OCI-LY7 (cell line): ENCODE measurements around the gene NRXN2. TPM values are rescaled to one million over a fixed set of nuclear protein-coding genes. Genes with fewer than 3 reads are reported as not detected.

Experiments used
- BruUV-seq: library from RNA; stranded (reverse); fragments of 400-500 nt; replicated peaks from 2 replicates; lab custom pipeline; 2021; lab: Mats Ljungman, UMichigan
- CTCF ChIA-PET: fragments of 300-600 bp; sonication (Branson Sonifier 250); formaldehyde crosslinking; loops from one replicate; lab custom pipeline; 2022; ENCODE audit warnings: antibody characterized with exemption; ENCODE audit not compliant: unreplicated experiment; lab: Charles Lee
- POLR2A ChIA-PET: fragments of 300-600 bp; sonication (Branson Sonifier 250); formaldehyde crosslinking; loops from one replicate; lab custom pipeline; 2022; ENCODE audit warnings: antibody characterized with exemption; lab: Charles Lee
- DNase-seq: peaks from one replicate; pipeline ENCODE4 v3.0.0-alpha.2; 2015; ENCODE audit warnings: low spot score
- H2AFZ ChIP-seq: fragments of 200-600 bp; sonication (generic), shearing (Covaris generic); 2 replicates; pipeline ENCODE4 v1.6.1; 2014; ENCODE audit warnings: mild to moderate bottlenecking, antibody characterized with exemption, low read length, moderate library complexity
- H3K27ac ChIP-seq: fragments of 200-600 bp; sonication (generic); 2 replicates; pipeline ENCODE4 v1.5.1; 2014; ENCODE audit warnings: mixed run types, low read depth, mild to moderate bottlenecking, moderate library complexity, low read length, inconsistent platforms; ENCODE audit not compliant: poor library complexity, severe bottlenecking
- H3K36me3 ChIP-seq: fragments of 200-600 bp; sonication (generic); 2 replicates; pipeline ENCODE4 v1.6.1; 2014; ENCODE audit warnings: mild to moderate bottlenecking, antibody characterized with exemption, low read length, moderate library complexity, mixed read lengths; ENCODE audit not compliant: insufficient read depth
- H3K4me1 ChIP-seq: fragments of 200-600 bp; sonication (generic); 2 replicates; pipeline ENCODE4 v1.5.1; 2014; ENCODE audit warnings: mild to moderate bottlenecking, low read length; ENCODE audit not compliant: insufficient read depth, poor library complexity, severe bottlenecking
- H3K4me2 ChIP-seq: fragments of 200-600 bp; sonication (generic); 2 replicates; pipeline ENCODE4 v1.6.1; 2014; ENCODE audit warnings: mild to moderate bottlenecking, low read length
- H3K4me3 ChIP-seq: fragments of 200-600 bp; sonication (generic); 2 replicates; pipeline ENCODE4 v1.5.1; 2014; ENCODE audit warnings: mild to moderate bottlenecking, low read depth, low read length; ENCODE audit not compliant: poor library complexity, severe bottlenecking
- H3K79me2 ChIP-seq: fragments of 200-600 bp; sonication (generic); 2 replicates; pipeline ENCODE4 v1.6.1; 2016; ENCODE audit warnings: low read depth, mild to moderate bottlenecking, low read length, moderate library complexity, mixed read lengths; ENCODE audit not compliant: insufficient read depth
- H3K9me2 ChIP-seq: fragments of 200-600 bp; sonication (generic); 2 replicates; pipeline ENCODE4 v1.6.1; 2016; ENCODE audit warnings: mild to moderate bottlenecking, low read length, mixed read lengths; ENCODE audit not compliant: insufficient read depth
- H3K9me3 ChIP-seq: fragments of 200-600 bp; sonication (generic); 2 replicates; pipeline ENCODE4 v1.6.1; 2014; ENCODE audit warnings: mild to moderate bottlenecking, mixed run types, low read length, mixed read lengths
- H4K20me1 ChIP-seq: fragments of 200-600 bp; sonication (generic); 2 replicates; pipeline ENCODE4 v1.6.1; 2014; ENCODE audit warnings: mild to moderate bottlenecking, antibody characterized with exemption, low read length, moderate library complexity, mixed read lengths; ENCODE audit not compliant: insufficient read depth
- CTCF ChIP-seq: fragments of 200-600 bp; sonication (generic); conservative IDR thresholded peaks from 2 replicates; pipeline ENCODE4 v1.5.1; 2014; ENCODE audit warnings: mild to moderate bottlenecking, antibody characterized with exemption, low read length, moderate library complexity, mixed read lengths
- EZH2phosphoT487 ChIP-seq: fragments of 200-600 bp; sonication (generic); IDR thresholded peaks from 2 replicates; pipeline ENCODE4 v1.6.1; 2018; ENCODE audit warnings: low read depth, borderline replicate concordance, mild to moderate bottlenecking, mixed run types, antibody characterized with exemption, low read length, moderate library complexity, mixed read lengths
- intact Hi-C: fragments of 100-400 bp; cut with micrococcal nuclease; formaldehyde crosslinking; loops from one replicate; pipeline ENCODE4 v1.10.0; 2022; ENCODE audit not compliant: unreplicated experiment
- total RNA-seq, 2 experiments: library from RNA; depleted of rRNA in 1 of 2; stranded (reverse); fragments of >200 nt in 1 of 2; shearing (Covaris generic) in 1 of 2; gene quantifications; 2 replicates each; pipeline ENCODE4 v1.2.3, GENCODE V29; 2014 to 2022

NRXN2 gene
- total RNA-seq, 2 experiments from 2014 or later: 2.4 to 3.3 TPM

GRCh38 chr11:64722141-64723065, 594 bp downstream of the NRXN2 start:
- intact Hi-C loops: loop anchor here (1.0 kb wide), 2 partner anchors 34 to 71 kb away; no protein-coding TSS in a partner anchor
- no peak for DNase-seq
- Histone ChIP-seq H4K20me1 (no peaks in the 10 kb centered on the region), H3K4me2 (peak overlapping the region; percentile 41), H3K79me2 (no peaks in the 10 kb centered on the region), H3K27ac (no peak overlapping the region), H3K36me3 (no peaks in the 10 kb centered on the region; the same call in 1 of the 2 replicates), H3K9me2 (no peaks in the 10 kb centered on the region), H3K4me1 (peaks cover 18% of the 10 kb centered on the region), H3K4me3 (no peak overlapping the region), H2AFZ (no peak overlapping the region), H3K9me3 (no peaks in the 10 kb centered on the region)
- ChIA-PET POLR2A (interaction anchor here (0.6 to 0.9 kb wide), 2 partner anchors 17 to 23 kb away, joined by 3 to 6 read pairs; no protein-coding TSS in a partner anchor), CTCF (interaction anchor here (0.6 kb wide), 1 partner anchor 418 kb away, joined by 5 read pairs; no protein-coding TSS in a partner anchor)
- TF ChIP-seq CTCF: no peak
- TF ChIP-seq EZH2phosphoT487: no peak
- BruUV-seq: no TSS peak

DNA sequence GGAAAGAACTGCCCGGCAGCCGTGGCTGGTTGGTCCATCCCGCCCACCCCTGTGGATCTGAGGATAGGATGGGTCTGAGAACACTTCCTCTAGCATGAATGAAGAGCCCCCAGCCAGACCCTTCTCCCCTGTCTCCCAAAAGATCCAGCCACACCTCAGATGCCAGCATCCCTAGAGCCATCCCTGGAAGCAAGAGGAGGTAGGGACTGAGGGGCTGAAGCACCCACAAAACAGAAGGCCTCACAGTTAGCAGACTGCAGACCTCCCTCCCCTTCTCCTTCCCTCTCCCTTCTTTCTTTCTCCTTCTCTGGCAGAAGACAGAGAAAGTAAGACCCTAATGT, 1.7 kb downstream of the NRXN2 start:
- ChIA-PET CTCF (no interaction called here), POLR2A (no interaction called here)
- no peaks in the 10 kb centered on the region for H3K9me3 ChIP-seq
- no TSS peak for BruUV-seq
- H4K20me1 ChIP-seq: no peaks in the 10 kb centered on the region
- no peak overlapping the region for H3K4me2 ChIP-seq
- DNase-seq: no peak
- H3K79me2 ChIP-seq: no peaks in the 10 kb centered on the region
- no peak overlapping the region for H3K27ac ChIP-seq
- no peak overlapping the region for H3K4me3 ChIP-seq
- no peaks in the 10 kb centered on the region; the same call in 1 of the 2 replicates for H3K36me3 ChIP-seq
- no peaks in the 10 kb centered on the region for H3K9me2 ChIP-seq
- no peak for TF ChIP-seq CTCF
- TF ChIP-seq EZH2phosphoT487: no peak
- H3K4me1 ChIP-seq: peaks cover 18% of the 10 kb centered on the region
- intact Hi-C loops: no loop called here
- no peak overlapping the region for H2AFZ ChIP-seq
